GM12801 (cell line): Measurements from ENCODE around the gene EPSTI1.

Source experiments
- CTCF ChIP-seq: IDR thresholded peaks from one replicate; pipeline ENCODE4 v1.5.1; 2011; ENCODE audit warnings: control low read depth; ENCODE audit not compliant: insufficient read length; ENCODE audit errors: extremely low read depth

The EPSTI1 gene

DNA sequence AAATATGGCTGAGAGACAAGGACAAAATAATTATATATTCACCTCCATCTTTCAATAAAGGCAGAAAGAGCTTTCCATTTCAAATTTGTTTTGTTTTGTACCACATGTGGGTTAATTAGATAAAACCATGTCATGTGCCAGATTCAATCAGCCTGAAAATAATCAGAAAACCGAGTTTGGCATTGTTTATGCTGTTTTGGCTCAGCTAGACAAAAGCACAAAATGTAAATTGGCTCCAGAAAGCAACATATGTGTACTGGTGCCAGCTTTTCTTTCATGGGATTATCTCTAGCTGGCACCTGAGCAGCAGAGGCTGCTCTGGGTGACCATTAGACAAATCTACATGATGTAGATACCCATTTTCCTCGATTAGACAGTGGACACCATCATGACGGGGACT lies 22.1 kb upstream of the EPSTI1 start:
- no peak for TF ChIP-seq CTCF

GRCh38 chr13:43009506-43009905 lies 17.5 kb upstream of the EPSTI1 start:
- no peak for TF ChIP-seq CTCF

DNA sequence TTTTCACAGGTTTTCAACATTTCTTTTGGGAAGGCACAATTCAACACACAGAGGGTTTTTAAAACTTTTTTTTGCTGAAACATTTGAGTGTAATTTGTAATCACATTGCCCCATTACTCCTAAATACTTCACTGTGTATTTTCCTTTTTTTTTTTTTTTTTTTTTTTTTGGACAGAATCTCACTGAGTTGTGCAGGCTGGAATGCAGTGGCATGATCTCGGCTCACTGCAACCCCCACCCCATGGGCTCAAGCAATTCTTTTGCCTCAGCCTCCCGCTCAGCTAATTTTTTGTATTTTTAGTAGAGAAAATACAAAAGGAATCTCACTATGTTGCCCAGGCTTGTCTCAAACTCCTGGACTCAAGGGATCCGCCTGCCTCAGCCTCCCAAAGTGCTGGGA lies 16.6 kb upstream of the EPSTI1 start:
- TF ChIP-seq CTCF: no peak

- no peak for TF ChIP-seq CTCF
Measured at GRCh38 chr13:43006893-43007631, 15.0 kb upstream of the EPSTI1 start.

- TF ChIP-seq CTCF: no peak
Measured at GRCh38 chr13:43005460-43006236, 13.6 kb upstream of the EPSTI1 start.

GRCh38 chr13:43003729-43004128 lies 11.7 kb upstream of the EPSTI1 start:
- no peak for TF ChIP-seq CTCF

DNA sequence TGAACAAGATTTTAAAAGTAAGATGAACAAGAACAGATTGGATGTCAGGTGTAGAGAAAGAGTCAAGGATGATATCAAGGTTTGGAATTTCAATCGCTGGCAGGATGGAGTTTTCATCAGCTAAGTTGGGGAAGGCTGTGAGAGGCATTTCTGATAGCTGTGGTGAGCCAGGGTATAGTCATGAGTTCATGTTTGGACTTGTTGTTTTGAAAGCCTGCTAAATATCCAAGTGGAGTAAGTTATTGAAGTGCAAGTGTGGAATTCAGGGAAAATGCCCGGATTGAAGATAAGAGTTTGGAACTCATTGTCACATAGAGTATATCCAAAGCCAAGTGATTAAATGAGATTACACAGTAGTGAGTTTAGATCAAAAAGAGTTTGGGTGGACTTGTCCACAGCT lies 11.0 kb upstream of the EPSTI1 start:
- no peak for TF ChIP-seq CTCF
